SU-DHL-6 (cell line): ENCODE results near the gene USP11.

Source experiments
- H2AFZ ChIP-seq: fragments of 200-600 bp; sonication (generic); 2 replicates; pipeline ENCODE4 v1.6.1; 2014; ENCODE audit warnings: low read depth, mild to moderate bottlenecking, moderate library complexity, mixed read lengths, antibody characterized with exemption, low read length; ENCODE audit not compliant: severe bottlenecking
- H3F3A ChIP-seq: fragments of 200-600 bp; shearing (Covaris generic); 2 replicates; pipeline ENCODE4 v1.6.0; 2016; ENCODE audit warnings: antibody characterized with exemption, mild to moderate bottlenecking; ENCODE audit not compliant: insufficient read depth
- H3K27ac ChIP-seq: fragments of 200-600 bp; sonication (generic); 2 replicates; pipeline ENCODE4 v1.5.1; 2016; ENCODE audit warnings: low read depth, mild to moderate bottlenecking, low read length, moderate library complexity, mixed read lengths
- H3K27me3 ChIP-seq: fragments of 200-600 bp; sonication (generic), shearing (Covaris generic); 2 replicates; pipeline ENCODE4 v1.6.0; 2014; ENCODE audit warnings: mild to moderate bottlenecking, low read length
- H3K36me3 ChIP-seq: fragments of 200-600 bp; sonication (generic); 2 replicates; pipeline ENCODE4 v1.6.1; 2014; ENCODE audit warnings: mild to moderate bottlenecking, low read length, mixed read lengths
- H3K4me2 ChIP-seq: fragments of 300-600, 200-600 bp; shearing (Covaris generic), sonication (generic); 2 replicates; pipeline ENCODE4 v1.6.0; 2014; ENCODE audit warnings: low read length, low read depth, mild to moderate bottlenecking; ENCODE audit not compliant: poor library complexity, severe bottlenecking
- H3K4me3 ChIP-seq: fragments of 200-600 bp; sonication (generic); 2 replicates; pipeline ENCODE4 v1.5.1; 2014; ENCODE audit warnings: antibody characterized with exemption, low read length, mild to moderate bottlenecking, mixed read lengths; ENCODE audit not compliant: insufficient read depth, poor library complexity, severe bottlenecking
- H3K79me2 ChIP-seq: fragments of 200-600 bp; sonication (generic); 2 replicates; pipeline ENCODE4 v1.6.1; 2014; ENCODE audit warnings: mild to moderate bottlenecking, low read length, moderate library complexity; ENCODE audit not compliant: insufficient read depth
- H3K9ac ChIP-seq: fragments of 200-600 bp; sonication (generic); 2 replicates; pipeline ENCODE4 v1.7.0; 2014; ENCODE audit warnings: mild to moderate bottlenecking, low read length
- H3K9me2 ChIP-seq: fragments of 200-600 bp; sonication (generic); replicated peaks from 2 replicates; pipeline ENCODE4 v1.6.1; 2014; ENCODE audit warnings: low read length; ENCODE audit not compliant: insufficient read depth
- H3K9me3 ChIP-seq: fragments of 200-600 bp; sonication (generic); 2 replicates; pipeline ENCODE4 v1.6.1; 2014; ENCODE audit warnings: low read length, mixed read lengths; ENCODE audit not compliant: insufficient read depth
- H4K20me1 ChIP-seq: fragments of 200-600 bp; sonication (generic); 2 replicates; pipeline ENCODE4 v1.6.1; 2014; ENCODE audit warnings: low read depth, mild to moderate bottlenecking, antibody characterized with exemption, low read length, moderate library complexity, mixed read lengths
- CTCF ChIP-seq: fragments of 200-600 bp; sonication (generic); IDR thresholded peaks from one replicate; pipeline ENCODE4 v1.5.1; 2017; ENCODE audit warnings: antibody characterized with exemption, mild to moderate bottlenecking, low read length, moderate library complexity; ENCODE audit not compliant: insufficient read depth, poor library complexity, severe bottlenecking
- EZH2phosphoT487 ChIP-seq: fragments of 200-600 bp; sonication (generic), shearing (Covaris generic); conservative IDR thresholded peaks from 2 replicates; pipeline ENCODE4 v1.6.1; 2018; ENCODE audit warnings: mild to moderate bottlenecking, antibody characterized with exemption, low read length, moderate library complexity, mixed read lengths

Gene USP11

GRCh38 chrX:47201345-47201944 is 31.4 kb upstream of the USP11 start:
- no peak overlapping the region for H3K4me2 ChIP-seq
- no peaks in the 10 kb centered on the region for H3K27me3 ChIP-seq
- TF ChIP-seq CTCF: no peak
- TF ChIP-seq EZH2phosphoT487: no peak
- H3K9ac ChIP-seq: no peak overlapping the region
- H4K20me1 ChIP-seq: no peaks in the 10 kb centered on the region
- peaks cover 4% of the 10 kb centered on the region; the same call in 1 of the 2 replicates for H3K36me3 ChIP-seq
- H3K4me3 ChIP-seq: no peak overlapping the region
- H3K9me3 ChIP-seq: no peaks in the 10 kb centered on the region
- no peak overlapping the region for H3K27ac ChIP-seq
- no peaks in the 10 kb centered on the region for H3F3A ChIP-seq
- no peaks in the 10 kb centered on the region for H3K9me2 ChIP-seq
- peaks cover 21% of the 10 kb centered on the region for H3K79me2 ChIP-seq
- no peak overlapping the region for H2AFZ ChIP-seq

- H3K9ac ChIP-seq: no peak overlapping the region
- H3K9me3 ChIP-seq: no peaks in the 10 kb centered on the region
- H3K27me3 ChIP-seq: no peaks in the 10 kb centered on the region
- no peaks in the 10 kb centered on the region for H3K9me2 ChIP-seq
- no peak overlapping the region for H2AFZ ChIP-seq
- peaks cover 12% of the 10 kb centered on the region for H3K79me2 ChIP-seq
- no peak overlapping the region for H3K4me3 ChIP-seq
- H3K27ac ChIP-seq: no peak overlapping the region
- no peaks in the 10 kb centered on the region for H3F3A ChIP-seq
- no peak overlapping the region for H3K4me2 ChIP-seq
- peaks cover 4% of the 10 kb centered on the region; the same call in 1 of the 2 replicates for H3K36me3 ChIP-seq
- H4K20me1 ChIP-seq: no peaks in the 10 kb centered on the region
- no peak for TF ChIP-seq CTCF
- TF ChIP-seq EZH2phosphoT487: no peak
These were observed 30.5 kb upstream of the USP11 start for GRCh38 chrX:47202316-47202715.

- H3K79me2 ChIP-seq: peaks cover 7% of the 10 kb centered on the region; the same call in 1 of the 2 replicates
- no peaks in the 10 kb centered on the region for H3K9me2 ChIP-seq
- peaks cover 4% of the 10 kb centered on the region; the same call in 1 of the 2 replicates for H3K36me3 ChIP-seq
These were observed 29.9 kb upstream of the USP11 start for GRCh38 chrX:47202877-47203276.

More at GRCh38 chrX:47202877-47203276, 29.9 kb upstream of the USP11 start:
- Histone ChIP-seq H3K4me2 (no peak overlapping the region), H4K20me1 (no peaks in the 10 kb centered on the region), H3K9me3 (no peaks in the 10 kb centered on the region), H3K27ac (no peak overlapping the region), H3K27me3 (no peaks in the 10 kb centered on the region), H3K9ac (no peak overlapping the region), H3K4me3 (no peak overlapping the region), H2AFZ (no peak overlapping the region), H3F3A (no peaks in the 10 kb centered on the region)
- no peak for TF ChIP-seq CTCF
- TF ChIP-seq EZH2phosphoT487: no peak
